Measurements from ENCODE around the gene SEMA5A.

The SEMA5A gene

DNA sequence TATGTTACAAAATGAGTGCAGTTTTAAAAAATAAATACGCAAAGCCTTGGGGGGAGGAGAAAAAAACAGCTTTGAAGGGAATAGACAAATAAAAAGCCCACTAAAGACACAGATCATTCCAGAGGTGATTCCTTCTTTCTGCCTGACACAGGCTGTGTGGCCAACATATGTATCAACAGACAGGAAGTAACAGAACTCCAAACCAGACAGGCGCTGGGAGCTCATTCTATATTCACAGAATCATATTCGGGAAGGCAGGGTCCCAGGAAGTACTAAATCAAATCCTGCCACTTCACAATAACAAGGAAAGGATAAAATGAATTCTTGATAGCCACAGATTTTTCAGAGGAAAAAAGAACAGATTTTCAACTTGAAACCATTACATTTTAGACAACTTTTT lies 62.1 kb downstream of the SEMA5A start:
- no peak for ATAC-seq (replicated peaks)
- H3K27ac Mint-ChIP-seq, result no peak overlapping the region
- DNase-seq, result no peak
- H3K4me1 Mint-ChIP-seq, result no peaks in the 10 kb centered on the region
- H3K36me3 Mint-ChIP-seq, result no peaks in the 10 kb centered on the region
- H3K4me3 Mint-ChIP-seq, result no peak overlapping the region
- H3K27me3 Mint-ChIP-seq, result no peaks in the 10 kb centered on the region
- H3K9me3 Mint-ChIP-seq, result peaks cover 8 to 13% of the 10 kb centered on the region in 2 donors

DNA sequence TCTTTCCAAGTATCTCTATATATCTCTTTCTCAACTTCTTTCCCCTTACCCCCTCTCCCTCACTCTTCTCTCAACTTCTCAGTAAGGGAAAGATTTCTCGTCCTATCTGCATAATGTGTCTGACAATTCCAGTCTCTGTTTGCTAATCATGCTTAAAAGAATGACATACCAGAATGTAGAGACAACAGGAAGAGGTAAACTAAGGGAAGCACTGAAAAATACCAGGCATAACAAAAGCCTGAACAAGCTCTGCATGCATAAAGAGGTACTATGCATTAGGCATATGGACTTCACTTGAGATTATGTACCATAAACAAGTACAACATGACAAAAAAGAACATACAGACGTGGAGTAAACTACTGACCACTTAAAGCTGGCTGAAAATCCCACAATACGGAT lies 62.6 kb downstream of the SEMA5A start:
- Mint-ChIP-seq H3K36me3 (no peaks in the 10 kb centered on the region), H3K27ac (no peak overlapping the region), H3K9me3 (peaks cover 12 to 17% of the 10 kb centered on the region in 2 donors), H3K4me1 (no peaks in the 10 kb centered on the region), H3K4me3 (no peak overlapping the region), H3K27me3 (no peaks in the 10 kb centered on the region)
- DNase-seq (no peak), ATAC-seq (replicated peaks) (no peak)

DNA sequence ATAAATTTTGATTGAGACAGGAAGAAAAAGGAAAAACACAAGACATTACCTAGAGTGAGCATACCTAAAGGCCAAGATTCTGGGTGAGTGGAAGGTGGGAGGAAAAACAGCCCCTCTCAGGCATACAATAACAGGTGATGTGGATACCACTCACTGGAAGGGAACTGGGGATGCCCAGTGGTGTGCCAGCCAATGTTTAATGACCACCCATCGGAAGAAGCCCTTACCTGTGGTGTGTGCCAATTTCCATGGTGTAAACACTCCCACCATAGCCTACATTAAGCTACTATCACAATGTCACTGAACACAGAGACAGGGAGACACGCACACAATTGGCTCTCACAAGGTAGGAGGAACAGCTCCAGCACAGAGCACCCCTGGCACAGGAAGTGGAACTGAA lies 63.5 kb downstream of the SEMA5A start:
- peaks cover 12 to 21% of the 10 kb centered on the region in 2 donors for H3K9me3 Mint-ChIP-seq
- H3K27ac Mint-ChIP-seq, result no peak overlapping the region
- H3K4me1 Mint-ChIP-seq, result no peaks in the 10 kb centered on the region
- ATAC-seq (replicated peaks), result no peak
- H3K27me3 Mint-ChIP-seq, result no peaks in the 10 kb centered on the region
- no peaks in the 10 kb centered on the region for H3K36me3 Mint-ChIP-seq
- H3K4me3 Mint-ChIP-seq, result no peak overlapping the region
- DNase-seq, result no peak

DNA sequence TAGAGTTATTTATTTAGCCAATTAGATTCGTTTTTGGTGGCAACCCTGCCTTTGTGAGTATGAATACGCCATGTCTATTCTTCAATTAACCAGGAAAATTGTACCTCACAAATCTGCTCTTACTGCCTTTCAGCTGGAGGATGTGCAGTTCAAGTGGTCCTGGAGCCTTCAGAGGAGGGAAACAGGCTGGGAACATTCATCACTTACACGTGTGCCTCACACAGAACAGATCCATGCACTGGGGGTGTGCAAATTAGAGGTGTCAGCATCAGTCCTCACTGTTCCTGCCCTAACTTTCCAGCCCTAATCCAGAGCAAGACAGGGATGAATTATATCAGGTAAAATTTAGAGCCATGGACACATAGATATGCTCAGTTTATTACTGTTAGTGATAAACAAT lies 65.4 kb downstream of the SEMA5A start:
- Mint-ChIP-seq H3K27me3 (no peaks in the 10 kb centered on the region), H3K4me3 (no peak overlapping the region), H3K4me1 (no peaks in the 10 kb centered on the region), H3K9me3 (peaks cover 16 to 23% of the 10 kb centered on the region in 2 donors), H3K36me3 (no peaks in the 10 kb centered on the region), H3K27ac (no peak overlapping the region)
- no peak for ATAC-seq (replicated peaks)
- no peak for DNase-seq

DNA sequence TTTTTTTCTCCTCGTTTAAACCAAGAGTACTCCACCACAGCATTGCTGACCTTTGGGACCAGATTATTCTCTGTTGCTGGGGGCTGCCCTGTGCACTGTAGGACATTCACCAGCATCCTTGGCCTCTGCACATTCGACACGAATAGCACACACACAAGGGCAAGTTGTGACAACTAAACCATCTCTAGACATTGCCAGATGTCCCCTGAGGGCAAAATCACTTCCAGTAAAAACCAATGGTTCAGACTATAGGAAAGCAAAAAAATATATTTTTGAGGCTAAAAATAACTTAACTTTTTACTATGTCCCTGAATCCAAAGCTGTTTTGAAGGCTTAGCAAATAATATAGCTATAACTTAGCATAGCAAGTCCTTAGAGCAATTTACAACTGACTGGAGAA lies 65.9 kb downstream of the SEMA5A start:
- Mint-ChIP-seq H3K36me3 (peaks cover 0 to 1% of the 10 kb centered on the region in 2 donors), H3K4me1 (no peaks in the 10 kb centered on the region), H3K9me3 (peaks cover 16 to 22% of the 10 kb centered on the region in 2 donors), H3K27me3 (no peaks in the 10 kb centered on the region), H3K4me3 (no peak overlapping the region), H3K27ac (no peak overlapping the region)
- DNase-seq, result no peak
- ATAC-seq (replicated peaks), result no peak

- ATAC-seq (replicated peaks), result no peak
- H3K36me3 Mint-ChIP-seq, result peaks cover 0 to 1% of the 10 kb centered on the region in 2 donors
- H3K4me1 Mint-ChIP-seq, result no peaks in the 10 kb centered on the region
- H3K4me3 Mint-ChIP-seq, result no peak overlapping the region
- peaks cover 16 to 23% of the 10 kb centered on the region in 2 donors for H3K9me3 Mint-ChIP-seq
- DNase-seq, result no peak
- H3K27ac Mint-ChIP-seq, result no peak overlapping the region
- no peaks in the 10 kb centered on the region for H3K27me3 Mint-ChIP-seq
Measured at GRCh38 chr5:9479361-9479760, 66.5 kb downstream of the SEMA5A start.

DNA sequence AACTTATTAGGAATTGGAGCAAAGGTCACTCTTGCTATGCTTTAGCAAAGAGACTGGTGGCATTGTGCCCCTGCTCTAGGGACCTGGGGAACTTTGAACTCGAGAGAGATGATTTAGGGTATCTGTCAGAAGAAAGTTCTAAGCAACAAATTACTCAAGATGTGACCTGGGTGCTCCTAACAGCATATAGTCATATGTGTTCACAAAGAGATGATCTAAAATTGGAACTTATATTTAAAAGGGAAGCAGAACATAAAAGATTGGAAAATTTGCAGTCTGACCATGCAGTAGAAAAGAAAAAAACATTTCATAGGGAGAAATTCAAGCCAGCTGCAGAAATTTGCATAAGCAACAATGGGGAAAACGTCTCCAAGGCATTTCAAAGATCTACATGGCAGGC lies 68.3 kb downstream of the SEMA5A start:
- Mint-ChIP-seq H3K27ac (no peak overlapping the region), H3K4me3 (no peak overlapping the region), H3K4me1 (no peaks in the 10 kb centered on the region), H3K36me3 (peaks cover 0 to 1% of the 10 kb centered on the region in 2 donors), H3K9me3 (peaks cover 23 to 26% of the 10 kb centered on the region in 2 donors), H3K27me3 (no peaks in the 10 kb centered on the region)
- ATAC-seq (replicated peaks), result no peak
- DNase-seq, result no peak

- no peak for DNase-seq
- Mint-ChIP-seq H3K27ac (no peak overlapping the region), H3K9me3 (peaks cover 23 to 25% of the 10 kb centered on the region in 2 donors), H3K4me1 (no peaks in the 10 kb centered on the region), H3K4me3 (no peak overlapping the region), H3K27me3 (no peaks in the 10 kb centered on the region), H3K36me3 (peaks cover 0 to 1% of the 10 kb centered on the region in 2 donors)
- no peak for ATAC-seq (replicated peaks)
Measured at GRCh38 chr5:9474219-9475002, 71.5 kb downstream of the SEMA5A start.

- no peaks in the 10 kb centered on the region for H3K27me3 Mint-ChIP-seq
- peaks cover 21 to 22% of the 10 kb centered on the region in 2 donors for H3K9me3 Mint-ChIP-seq
- DNase-seq (no peak), ATAC-seq (replicated peaks) (no peak)
- no peaks in the 10 kb centered on the region for H3K4me1 Mint-ChIP-seq
- peaks cover 0 to 1% of the 10 kb centered on the region in 2 donors for H3K36me3 Mint-ChIP-seq
- no peak overlapping the region for H3K27ac Mint-ChIP-seq
- no peak overlapping the region for H3K4me3 Mint-ChIP-seq
Measured at GRCh38 chr5:9473624-9474023, 72.3 kb downstream of the SEMA5A start.

- no peak for ATAC-seq (replicated peaks)
- H3K4me3 Mint-ChIP-seq, result no peak overlapping the region
- H3K4me1 Mint-ChIP-seq, result no peaks in the 10 kb centered on the region
- H3K36me3 Mint-ChIP-seq, result peaks cover 0 to 1% of the 10 kb centered on the region in 2 donors
- no peak overlapping the region for H3K27ac Mint-ChIP-seq
- no peaks in the 10 kb centered on the region for H3K27me3 Mint-ChIP-seq
- DNase-seq, result no peak
- peaks cover 4 to 13% of the 10 kb centered on the region in 2 donors for H3K9me3 Mint-ChIP-seq
Measured at GRCh38 chr5:9470410-9470809, 75.5 kb downstream of the SEMA5A start.

DNA sequence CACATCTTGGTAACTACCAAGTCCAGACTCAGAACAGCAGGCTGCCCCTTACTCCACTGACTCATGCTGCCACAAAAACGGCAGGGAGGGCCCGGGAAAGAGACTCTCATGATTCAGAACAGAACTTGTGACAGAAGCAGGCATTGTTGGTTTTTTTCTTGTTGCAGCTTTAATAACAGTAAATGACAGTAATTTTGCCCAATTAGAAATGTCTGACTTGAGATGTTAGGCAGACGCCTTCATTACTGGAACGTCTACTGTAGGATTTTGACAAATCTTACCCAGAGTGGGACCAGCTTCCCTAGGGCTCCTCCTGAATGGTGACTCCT lies 77.9 kb downstream of the SEMA5A start:
- DNase-seq (no peak), ATAC-seq (replicated peaks) (no peak)
- no peaks in the 10 kb centered on the region for H3K36me3 Mint-ChIP-seq
- H3K4me3 Mint-ChIP-seq, result no peak overlapping the region
- no peaks in the 10 kb centered on the region for H3K27me3 Mint-ChIP-seq
- peaks cover 0 to 1% of the 10 kb centered on the region in 2 donors for H3K9me3 Mint-ChIP-seq
- no peak overlapping the region for H3K27ac Mint-ChIP-seq
- no peaks in the 10 kb centered on the region for H3K4me1 Mint-ChIP-seq

GRCh38 chr5:9467199-9468059 lies 78.4 kb downstream of the SEMA5A start:
- DNase-seq (no peak), ATAC-seq (replicated peaks) (no peak)
- H3K9me3 Mint-ChIP-seq, result peaks cover 0 to 3% of the 10 kb centered on the region in 2 donors
- H3K4me3 Mint-ChIP-seq, result no peak overlapping the region
- H3K27ac Mint-ChIP-seq, result no peak overlapping the region
- no peaks in the 10 kb centered on the region for H3K4me1 Mint-ChIP-seq
- no peaks in the 10 kb centered on the region for H3K27me3 Mint-ChIP-seq
- no peaks in the 10 kb centered on the region for H3K36me3 Mint-ChIP-seq

GRCh38 chr5:9466697-9467096 lies 79.2 kb downstream of the SEMA5A start:
- H3K36me3 Mint-ChIP-seq, result no peaks in the 10 kb centered on the region
- no peaks in the 10 kb centered on the region for H3K27me3 Mint-ChIP-seq
- DNase-seq (no peak), ATAC-seq (replicated peaks) (no peak)
- no peak overlapping the region for H3K4me3 Mint-ChIP-seq
- H3K4me1 Mint-ChIP-seq, result no peaks in the 10 kb centered on the region
- H3K9me3 Mint-ChIP-seq, result peaks cover 0 to 5% of the 10 kb centered on the region in 2 donors
- no peak overlapping the region for H3K27ac Mint-ChIP-seq

GRCh38 chr5:9464478-9464877 lies 81.4 kb downstream of the SEMA5A start:
- Mint-ChIP-seq H3K27ac (no peak overlapping the region), H3K4me3 (no peak overlapping the region), H3K36me3 (no peaks in the 10 kb centered on the region), H3K9me3 (peaks cover 0 to 7% of the 10 kb centered on the region in 2 donors), H3K27me3 (no peaks in the 10 kb centered on the region), H3K4me1 (no peaks in the 10 kb centered on the region)
- ATAC-seq (replicated peaks), result no peak
- no peak for DNase-seq

GRCh38 chr5:9462109-9462508 lies 83.8 kb downstream of the SEMA5A start:
- no peak overlapping the region for H3K27ac Mint-ChIP-seq
- DNase-seq, result no peak
- no peaks in the 10 kb centered on the region for H3K4me1 Mint-ChIP-seq
- no peak overlapping the region for H3K4me3 Mint-ChIP-seq
- no peak for ATAC-seq (replicated peaks)
- peaks cover 0 to 10% of the 10 kb centered on the region in 2 donors for H3K9me3 Mint-ChIP-seq
- H3K27me3 Mint-ChIP-seq, result no peaks in the 10 kb centered on the region
- H3K36me3 Mint-ChIP-seq, result no peaks in the 10 kb centered on the region

All from stimulated activated naive B cell treated with anti-CD40 and anti-IgM and Interleukin-4, amounts not matched to agents 10 μg/mL and 1 μg/mL and 100 μg/mL, for 72 hours (primary cell).